Measurements from ENCODE around the gene OR10G2.

GRCh38 chr14:21673718-21674117 lies 39.0 kb upstream of the OR10G2 start, which contains the start of gene OR4E1:
- no peak for TF ChIP-seq CTCF (IDR thresholded peaks at IDR 0.05 in 2 of 3, conservative IDR thresholded peaks at IDR 0.05 in 1 of 3; ENCODE audit: borderline replicate concordance in 1 of 3, insufficient read depth in 1 of 3, low read depth in 2 of 3, low read length in 2 of 3)
- no peak for TF ChIP-seq EGR1 (IDR thresholded peaks at IDR 0.05; ENCODE audit: low read depth)
- no peak for TF ChIP-seq POLR2AphosphoS5 (IDR thresholded peaks at IDR 0.05; ENCODE audit: low read depth, low read length)
- TF ChIP-seq SP1 (IDR thresholded peaks at IDR 0.05; ENCODE audit: low read depth) = no peak
- no peak for TF ChIP-seq EZH2phosphoT487 (IDR thresholded peaks at IDR 0.05; ENCODE audit: borderline replicate concordance)
- no peak for TF ChIP-seq MAX (IDR thresholded peaks at IDR 0.05)
- no peak for TF ChIP-seq POLR2A (IDR thresholded peaks at IDR 0.05; ENCODE audit: borderline replicate concordance, extremely low read depth, insufficient read depth, insufficient read length)
